ENCODE data around the gene NEGR1.

DNA sequence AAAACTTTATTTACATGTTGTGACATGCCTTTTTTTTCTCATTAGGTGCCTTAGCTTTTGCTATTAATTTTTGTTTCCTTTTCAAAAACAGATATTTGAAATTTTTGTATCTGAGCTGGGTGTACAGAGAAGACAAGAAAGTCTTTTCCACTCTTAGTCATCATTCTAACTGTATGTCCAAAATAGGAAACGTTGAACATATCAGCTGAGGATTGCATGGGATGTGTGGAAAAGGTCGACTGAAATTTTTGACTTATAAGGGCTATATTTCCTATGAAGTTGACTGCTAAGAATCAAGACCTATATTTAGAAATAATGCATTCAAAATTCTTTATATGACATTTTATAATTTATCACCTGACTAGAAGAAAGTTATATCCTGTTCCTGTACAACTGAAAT lies 931.5 kb downstream of the NEGR1 start:
- TF ChIP-seq, protein P1, sequence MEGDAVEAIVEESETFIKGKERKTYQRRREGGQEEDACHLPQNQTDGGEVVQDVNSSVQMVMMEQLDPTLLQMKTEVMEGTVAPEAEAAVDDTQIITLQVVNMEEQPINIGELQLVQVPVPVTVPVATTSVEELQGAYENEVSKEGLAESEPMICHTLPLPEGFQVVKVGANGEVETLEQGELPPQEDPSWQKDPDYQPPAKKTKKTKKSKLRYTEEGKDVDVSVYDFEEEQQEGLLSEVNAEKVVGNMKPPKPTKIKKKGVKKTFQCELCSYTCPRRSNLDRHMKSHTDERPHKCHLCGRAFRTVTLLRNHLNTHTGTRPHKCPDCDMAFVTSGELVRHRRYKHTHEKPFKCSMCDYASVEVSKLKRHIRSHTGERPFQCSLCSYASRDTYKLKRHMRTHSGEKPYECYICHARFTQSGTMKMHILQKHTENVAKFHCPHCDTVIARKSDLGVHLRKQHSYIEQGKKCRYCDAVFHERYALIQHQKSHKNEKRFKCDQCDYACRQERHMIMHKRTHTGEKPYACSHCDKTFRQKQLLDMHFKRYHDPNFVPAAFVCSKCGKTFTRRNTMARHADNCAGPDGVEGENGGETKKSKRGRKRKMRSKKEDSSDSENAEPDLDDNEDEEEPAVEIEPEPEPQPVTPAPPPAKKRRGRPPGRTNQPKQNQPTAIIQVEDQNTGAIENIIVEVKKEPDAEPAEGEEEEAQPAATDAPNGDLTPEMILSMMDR (IDR thresholded peaks at IDR 0.05): no peak
- TF ChIP-seq POLR2A (IDR thresholded peaks at IDR 0.05): no peak
